ENCODE results near the gene GRHPR. TPM values are rescaled to one million over a fixed set of nuclear protein-coding genes. Genes with fewer than 3 reads are reported as not detected.
"Not testable (repeated sequence)": the region's sequence is repeated elsewhere in the genome, so short reads cannot be mapped to it uniquely, and the experiment has no call there.

Gene GRHPR
- polyA plus RNA-seq, 1 of the 3 experiments (the other 2 are of a cell fraction), result 206 TPM

- TF ChIP-seq REST (IDR thresholded peaks at IDR 0.05; ENCODE audit: low read depth, low read length) (no peak), SIN3A (IDR thresholded peaks at IDR 0.05; ENCODE audit: borderline replicate concordance, low read depth, low read length) (no peak)
These were observed 2.3 kb downstream of the GRHPR start (continued) for GRCh38 chr9:37424686-37425297.

GRCh38 chr9:37425298-37425752 is 2.8 kb downstream of the GRHPR start:
- Histone ChIP-seq H3K4me2 (no peak overlapping the region), H3K9me2 (no peaks in the 10 kb centered on the region), H3K27me3 (ENCODE audit: insufficient read depth) (no peaks in the 10 kb centered on the region), H3K4me3 (ENCODE audit: low read depth in 2 of 2, low read length in 1 of 2) (no peak overlapping the region), H3K79me2 (ENCODE audit: insufficient read depth) (peaks cover 35% of the 10 kb centered on the region), H3K27ac (ENCODE audit: low read depth in 2 of 2, low read length in 1 of 2) (no peak overlapping the region), H3F3A (replicated peaks; ENCODE audit: insufficient read depth) (no peaks in the 10 kb centered on the region), H3K9me3 (no peaks in the 10 kb centered on the region), H2AFZ (ENCODE audit: low read depth) (no peak overlapping the region), H3K4me1 (ENCODE audit: control insufficient read depth in 1 of 2, insufficient read depth in 2 of 2, low read depth in 1 of 2, low read length in 1 of 2) (peaks cover 13 to 19% of the 10 kb centered on the region in 2 experiments; a peak in 2 of 4 replicates), H3K9ac (no peak overlapping the region), H3K36me3 (replicated peaks in 1 of 2; ENCODE audit: control insufficient read depth in 1 of 2, insufficient read depth in 2 of 2, low read length in 1 of 2) (peaks cover 22 to 40% of the 10 kb centered on the region in 2 experiments), H4K20me1 (ENCODE audit: insufficient read depth) (peaks cover 16% of the 10 kb centered on the region)
- WGBS (ENCODE audit: low lambda C conversion rate), result 97% methylated on average over 6 of the region's 11 CpGs
- TF ChIP-seq RCOR1 (IDR thresholded peaks at IDR 0.05; ENCODE audit: low read length) (no peak), IRF3 (IDR thresholded peaks at IDR 0.05; ENCODE audit: low read depth, low read length) (no peak), ELF1 (IDR thresholded peaks at IDR 0.05) (no peak), FOXM1 (IDR thresholded peaks at IDR 0.05; ENCODE audit: low read depth) (no peak)
- ChIA-PET CTCF (interaction anchor here (1.5 kb wide), 1 partner anchor 10 kb away, joined by 7 read pairs; no protein-coding TSS in a partner anchor), POLR2A (no interaction called here)
- no peak for DNase-seq

GRCh38 chr9:37426431-37426830 is 3.9 kb downstream of the GRHPR start:
- H3K9me3 ChIP-seq; H3K4me3 ChIP-seq (ENCODE audit: low read depth in 2 of 2, low read length in 1 of 2); DNase-seq; CTCF ChIA-PET; H2AFZ ChIP-seq (ENCODE audit: low read depth); H3K27me3 ChIP-seq (ENCODE audit: insufficient read depth); H3K27ac ChIP-seq (ENCODE audit: low read depth in 2 of 2, low read length in 1 of 2); H3K4me2 ChIP-seq; H3K9ac ChIP-seq; H3F3A ChIP-seq (replicated peaks; ENCODE audit: insufficient read depth); POLR2A ChIA-PET; H3K9me2 ChIP-seq: not testable (repeated sequence)
- Histone ChIP-seq H4K20me1 (ENCODE audit: insufficient read depth) (peaks cover 16% of the 10 kb centered on the region), H3K4me1 (ENCODE audit: control insufficient read depth in 1 of 2, insufficient read depth in 2 of 2, low read depth in 1 of 2, low read length in 1 of 2) (peaks cover 13 to 21% of the 10 kb centered on the region in 2 experiments; a peak in 2 of 4 replicates), H3K36me3 (replicated peaks in 1 of 2; ENCODE audit: control insufficient read depth in 1 of 2, insufficient read depth in 2 of 2, low read length in 1 of 2) (peaks cover 22 to 51% of the 10 kb centered on the region in 2 experiments), H3K79me2 (ENCODE audit: insufficient read depth) (peaks cover 35% of the 10 kb centered on the region)
- WGBS (ENCODE audit: low lambda C conversion rate), result 93% methylated on average over 14 of the region's 15 CpGs

Data from SK-N-SH (cell line).